Keratinocyte (primary cell): ENCODE data around the gene RDH5.

ENCODE experiments used
- EZH2 ChIP-seq: IDR thresholded peaks from one replicate; pipeline ENCODE4 v1.6.1; 2012; ENCODE audit warnings: inconsistent platforms, mild to moderate bottlenecking, low read length, moderate library complexity
- TF ChIP-seq, protein P1 (sequence below), 3 experiments: IDR thresholded peaks in 1 of 3; conservative IDR thresholded peaks in 1 of 3; optimal IDR thresholded peaks in 1 of 3; 2 replicates in 2 of 3; 3 replicates in 1 of 3; pipeline versions ENCODE3 to v1.5.1; 2011; ENCODE audit warnings: low read length in 3 of 3, mild to moderate bottlenecking in 3 of 3, moderate library complexity in 2 of 3, control low read depth in 1 of 3, inconsistent platforms in 1 of 3; ENCODE audit not compliant: insufficient read depth in 2 of 3; ENCODE audit errors: extremely low read depth in 1 of 3

DNA sequence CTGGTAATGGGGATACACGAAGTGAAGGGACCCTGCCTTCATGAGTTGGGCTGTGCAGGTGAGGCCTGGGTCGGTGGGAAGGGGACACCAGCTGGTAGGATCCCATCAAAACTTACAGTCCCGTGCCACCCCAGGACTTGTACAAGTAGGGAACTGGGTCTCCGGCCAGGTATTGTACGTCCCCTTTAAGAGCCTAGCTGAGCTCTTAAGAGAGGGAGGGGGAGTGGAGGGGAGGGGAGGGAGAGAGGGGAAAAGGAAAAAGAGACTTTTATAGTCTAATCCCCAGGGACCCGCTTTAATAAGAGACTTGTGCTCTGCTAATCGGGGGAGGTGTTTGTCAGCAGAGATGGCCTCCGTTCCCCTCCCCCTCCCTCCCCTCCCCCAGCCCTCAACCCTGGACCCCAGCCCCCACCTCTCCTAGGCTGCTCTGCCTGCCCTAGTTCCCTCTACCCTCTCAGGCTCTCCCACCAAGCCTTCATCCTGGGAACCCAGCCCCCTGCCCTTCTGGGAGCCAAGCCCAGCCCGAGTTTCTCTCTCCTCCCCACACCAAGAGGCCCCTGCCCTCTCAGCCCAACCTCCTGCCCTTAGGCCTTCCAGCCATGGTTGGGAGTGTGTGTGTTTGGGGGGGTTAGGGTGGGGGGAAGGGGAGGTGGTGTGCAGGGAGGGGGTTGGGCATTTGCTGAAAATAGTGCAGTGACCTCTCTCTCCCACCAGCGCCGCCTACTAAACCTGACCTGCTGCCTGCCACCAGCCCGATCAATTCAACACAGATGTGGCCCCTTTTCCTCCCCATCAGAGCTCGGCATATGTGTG lies 25.4 kb downstream of the RDH5 start:
- no peak for TF ChIP-seq EZH2
- TF ChIP-seq, protein P1, sequence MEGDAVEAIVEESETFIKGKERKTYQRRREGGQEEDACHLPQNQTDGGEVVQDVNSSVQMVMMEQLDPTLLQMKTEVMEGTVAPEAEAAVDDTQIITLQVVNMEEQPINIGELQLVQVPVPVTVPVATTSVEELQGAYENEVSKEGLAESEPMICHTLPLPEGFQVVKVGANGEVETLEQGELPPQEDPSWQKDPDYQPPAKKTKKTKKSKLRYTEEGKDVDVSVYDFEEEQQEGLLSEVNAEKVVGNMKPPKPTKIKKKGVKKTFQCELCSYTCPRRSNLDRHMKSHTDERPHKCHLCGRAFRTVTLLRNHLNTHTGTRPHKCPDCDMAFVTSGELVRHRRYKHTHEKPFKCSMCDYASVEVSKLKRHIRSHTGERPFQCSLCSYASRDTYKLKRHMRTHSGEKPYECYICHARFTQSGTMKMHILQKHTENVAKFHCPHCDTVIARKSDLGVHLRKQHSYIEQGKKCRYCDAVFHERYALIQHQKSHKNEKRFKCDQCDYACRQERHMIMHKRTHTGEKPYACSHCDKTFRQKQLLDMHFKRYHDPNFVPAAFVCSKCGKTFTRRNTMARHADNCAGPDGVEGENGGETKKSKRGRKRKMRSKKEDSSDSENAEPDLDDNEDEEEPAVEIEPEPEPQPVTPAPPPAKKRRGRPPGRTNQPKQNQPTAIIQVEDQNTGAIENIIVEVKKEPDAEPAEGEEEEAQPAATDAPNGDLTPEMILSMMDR (optimal IDR thresholded peaks at IDR 0.05 in 1 of 3, IDR thresholded peaks at IDR 0.05 in 1 of 3, conservative IDR thresholded peaks at IDR 0.05 in 1 of 3; ENCODE audit: extremely low read depth in 1 of 3, insufficient read depth in 2 of 3, low read length in 3 of 3), result no peak
